Parathyroid adenoma (tissue), 2 donors: ENCODE measurements around the gene UCP2.

Source experiments
- H2AFZ ChIP-seq: fragments of 300-600 bp; sonication (generic); one replicate; pipeline ENCODE4 v1.7.0; 2017; ENCODE audit warnings: antibody characterized with exemption, mild to moderate bottlenecking
- H3K27ac ChIP-seq: fragments of 300-600 bp; sonication (generic); one replicate; pipeline ENCODE4 v1.7.0; 2017
- H3K27me3 ChIP-seq: fragments of 300-600 bp; sonication (generic); one replicate; pipeline ENCODE4 v1.7.0; 2017; ENCODE audit warnings: low read length; ENCODE audit not compliant: control insufficient read depth, insufficient read depth
- H3K36me3 ChIP-seq: fragments of 300-600 bp; sonication (generic); one replicate; pipeline ENCODE4 v1.7.0; 2017; ENCODE audit warnings: low read length; ENCODE audit not compliant: control insufficient read depth, insufficient read depth
- H3K4me1 ChIP-seq: fragments of 300-600 bp; sonication (generic); one replicate; pipeline ENCODE4 v1.7.0; 2017; ENCODE audit warnings: control low read depth
- H3K4me2 ChIP-seq: fragments of 300-600 bp; sonication (generic); one replicate; pipeline ENCODE4 v1.7.0; 2017; ENCODE audit warnings: low read length
- H3K4me3 ChIP-seq: fragments of 300-600 bp; sonication (generic); one replicate; pipeline ENCODE4 v1.7.0; 2017; ENCODE audit warnings: low read depth, low read length
- H3K79me2 ChIP-seq: fragments of 300-600 bp; sonication (generic); one replicate; pipeline ENCODE4 v1.7.0; 2017; ENCODE audit warnings: control low read depth
- H3K9ac ChIP-seq: fragments of 300-600 bp; sonication (generic); one replicate; pipeline ENCODE4 v1.7.0; 2017; ENCODE audit warnings: mild to moderate bottlenecking
- H3K9me3 ChIP-seq: fragments of 300-600 bp; sonication (generic); one replicate; pipeline ENCODE4 v1.7.0; 2017; ENCODE audit warnings: low read length; ENCODE audit not compliant: control insufficient read depth
- TF ChIP-seq, protein P1 (sequence below): fragments of 300-600 bp; sonication (generic); IDR thresholded peaks from one replicate; pipeline ENCODE4 v1.7.0; 2017; ENCODE audit warnings: antibody characterized with exemption, mild to moderate bottlenecking
- donor health status: primary hyperparathyroidism.

The UCP2 gene

DNA sequence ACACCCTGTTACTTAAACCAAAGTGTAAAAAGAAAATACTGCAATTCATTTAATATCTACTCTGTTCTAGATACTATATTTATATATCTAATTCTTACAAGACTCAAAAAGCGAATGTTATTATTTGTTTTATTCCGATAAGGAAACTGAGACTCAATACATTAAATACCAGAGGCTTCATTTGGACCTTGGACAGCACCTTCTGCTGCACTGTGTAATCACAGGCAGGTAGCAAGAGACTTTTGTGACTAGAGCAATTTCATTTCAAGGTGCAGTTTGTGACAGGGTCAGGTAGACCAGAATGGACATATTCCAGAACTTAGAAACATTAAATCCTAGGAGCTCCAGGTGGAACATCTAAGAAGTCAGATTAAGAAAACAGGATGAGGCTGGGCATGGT lies 53.3 kb downstream of the UCP2 start:
- no peaks in the 10 kb centered on the region for H3K36me3 ChIP-seq

More for the DNA sequence above, 53.3 kb downstream of the UCP2 start:
- H3K27ac ChIP-seq: no peak overlapping the region
- no peaks in the 10 kb centered on the region for H3K4me1 ChIP-seq
- H2AFZ ChIP-seq: no peak overlapping the region
- H3K79me2 ChIP-seq: no peaks in the 10 kb centered on the region
- no peaks in the 10 kb centered on the region for H3K9me3 ChIP-seq
- H3K27me3 ChIP-seq: no peaks in the 10 kb centered on the region
- no peak overlapping the region for H3K9ac ChIP-seq
- H3K4me3 ChIP-seq: no peak overlapping the region
- no peak overlapping the region for H3K4me2 ChIP-seq
- TF ChIP-seq, protein P1, sequence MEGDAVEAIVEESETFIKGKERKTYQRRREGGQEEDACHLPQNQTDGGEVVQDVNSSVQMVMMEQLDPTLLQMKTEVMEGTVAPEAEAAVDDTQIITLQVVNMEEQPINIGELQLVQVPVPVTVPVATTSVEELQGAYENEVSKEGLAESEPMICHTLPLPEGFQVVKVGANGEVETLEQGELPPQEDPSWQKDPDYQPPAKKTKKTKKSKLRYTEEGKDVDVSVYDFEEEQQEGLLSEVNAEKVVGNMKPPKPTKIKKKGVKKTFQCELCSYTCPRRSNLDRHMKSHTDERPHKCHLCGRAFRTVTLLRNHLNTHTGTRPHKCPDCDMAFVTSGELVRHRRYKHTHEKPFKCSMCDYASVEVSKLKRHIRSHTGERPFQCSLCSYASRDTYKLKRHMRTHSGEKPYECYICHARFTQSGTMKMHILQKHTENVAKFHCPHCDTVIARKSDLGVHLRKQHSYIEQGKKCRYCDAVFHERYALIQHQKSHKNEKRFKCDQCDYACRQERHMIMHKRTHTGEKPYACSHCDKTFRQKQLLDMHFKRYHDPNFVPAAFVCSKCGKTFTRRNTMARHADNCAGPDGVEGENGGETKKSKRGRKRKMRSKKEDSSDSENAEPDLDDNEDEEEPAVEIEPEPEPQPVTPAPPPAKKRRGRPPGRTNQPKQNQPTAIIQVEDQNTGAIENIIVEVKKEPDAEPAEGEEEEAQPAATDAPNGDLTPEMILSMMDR: no peak
